Upper lobe of left lung (tissue), 6 donors: ENCODE measurements around the gene TMEM218. TPM values are rescaled to one million over a fixed set of nuclear protein-coding genes. Genes with fewer than 3 reads are reported as not detected.
"Not testable (repeated sequence)": the region's sequence is repeated elsewhere in the genome, so short reads cannot be mapped to it uniquely, and the experiment has no call there.

Experiments used
- ATAC-seq, 2 donors: fragments of 200-7000 bp; cut with Tn5 transposase; one replicate each; pipeline ENCODE4 v1.9.1; 2022; ENCODE audit warnings: mild to moderate bottlenecking in 2 of 2, moderate library complexity in 2 of 2; ENCODE audit not compliant: low FRiP score in 2 of 2
- DNase-seq, 2 donors: peaks; one replicate each; pipeline ENCODE4 v3.0.0-alpha.2; 2019 to 2020
- H3K27ac ChIP-seq, 4 donors: fragments of 200-600 bp; sonication (generic); one replicate each; pipeline ENCODE4 v1.5.1; 2016 to 2019
- H3K27me3 ChIP-seq, 4 donors: fragments of 200-600 bp; sonication (generic); one replicate each; pipeline ENCODE4 v1.5.1; 2017 to 2019
- H3K36me3 ChIP-seq, 4 donors: fragments of 200-600 bp; sonication (generic); one replicate each; pipeline ENCODE4 v1.5.1; 2016 to 2019
- H3K4me1 ChIP-seq, 4 donors: fragments of 200-600 bp; sonication (generic); one replicate each; pipeline ENCODE4 v1.5.1; 2018 to 2019
- H3K4me3 ChIP-seq, 4 donors: fragments of 200-600 bp; sonication (generic); one replicate each; pipeline ENCODE4 v1.5.1; 2017 to 2019; ENCODE audit warnings: mild to moderate bottlenecking in 2 of 4, moderate library complexity in 1 of 4
- H3K9me3 ChIP-seq, 4 donors: fragments of 200-600 bp; sonication (generic); one replicate each; pipeline ENCODE4 v1.5.1; 2018 to 2019
- EP300 ChIP-seq, 4 donors: sonication (generic); formaldehyde crosslinking; IDR thresholded peaks; one replicate each; pipeline ENCODE4 v1.5.1; 2017; ENCODE audit warnings: antibody characterized with exemption in 4 of 4, control low read depth in 2 of 4
- POLR2A ChIP-seq, 4 donors: fragments of 450-650 bp; IDR thresholded peaks; one replicate each; pipeline ENCODE4 v1.5.1; 2016 to 2017; ENCODE audit warnings: antibody characterized with exemption in 4 of 4, mild to moderate bottlenecking in 2 of 4
- POLR2AphosphoS5 ChIP-seq, 2 donors: sonication (generic); formaldehyde crosslinking; IDR thresholded peaks; one replicate each; pipeline ENCODE4 v1.5.1; 2017; ENCODE audit warnings: antibody characterized with exemption in 2 of 2
- WGBS, 2 donors: methylation state at CpG; one replicate each; pipeline ENCODE4 v1.1.5; 2017 to 2018; 5-methylcytosine and 5-hydroxymethylcytosine counted together
- total RNA-seq, 6 donors: library from RNA; depleted of rRNA in 4 of 6; stranded (reverse); fragments of >200 nt in 4 of 6; gene quantifications; one replicate each; pipeline versions ENCODE4 v1.1.0 to v1.2.1, GENCODE V29; 2016 to 2021
- TF ChIP-seq, protein P1 (sequence below), 6 experiments: fragments of 450-650 bp in 4 of 6; fragments of 200-600 bp in 2 of 6; sonication (generic) in 2 of 6; IDR thresholded peaks; one replicate each; pipeline ENCODE4 v1.5.1; 2016 to 2019; ENCODE audit warnings: antibody characterized with exemption in 6 of 6
- donor health status: DM: no; HTN: no; CAD: no; lungs with moderate emphysema.
- donor health status: DM: no; HTN: yes; CAD: no; lungs with severe emphysema.

The TMEM218 gene
- total RNA-seq, 6 donors from 2014 or later: 11.1 to 25.1 (median 17.3) TPM

DNA sequence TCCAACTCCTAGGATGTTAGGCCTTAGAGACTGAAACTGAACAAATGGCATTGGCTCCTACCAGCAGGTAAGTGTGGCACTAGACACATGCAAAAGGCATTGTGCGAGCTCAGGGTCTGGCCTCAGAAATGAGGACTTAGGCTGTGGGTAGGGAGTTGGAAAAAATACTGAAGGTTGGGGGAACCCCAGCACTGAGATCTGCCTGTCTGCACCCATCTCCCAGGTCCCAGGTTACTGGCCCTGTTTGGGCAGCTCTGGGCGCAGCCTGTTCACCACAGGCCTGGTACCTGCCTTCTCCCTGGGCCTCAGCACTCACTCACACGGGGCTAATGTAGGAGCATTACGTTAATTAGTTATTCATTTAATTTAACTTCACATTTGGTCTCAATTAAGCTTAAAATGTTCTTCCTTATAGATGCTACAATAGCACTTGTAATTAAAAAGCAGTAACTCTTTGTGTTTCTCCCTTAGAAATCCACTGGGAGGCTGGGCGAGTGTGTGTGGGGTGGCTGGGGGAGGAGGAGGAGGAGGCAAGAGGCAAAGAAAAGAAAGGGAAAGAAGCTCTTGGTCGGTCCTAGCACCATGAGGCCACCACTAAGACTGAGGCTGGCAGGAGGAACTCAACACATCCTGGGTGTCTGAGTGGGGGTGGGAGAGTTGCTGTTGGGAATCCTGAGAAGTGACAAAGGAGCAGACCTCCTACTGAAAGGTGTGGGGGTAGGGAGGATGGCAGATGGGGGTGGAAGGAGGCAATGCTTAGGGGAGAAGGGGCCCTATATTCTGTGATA is 19.4 kb downstream of the TMEM218 start:
- Histone ChIP-seq H3K36me3 (peaks cover 0 to 7% (median 3%) of the 10 kb centered on the region in 4 donors), H3K9me3 (no peaks in the 10 kb centered on the region), H3K4me3 (no peak overlapping the region), H3K27me3 (no peaks in the 10 kb centered on the region), H3K27ac (no peak overlapping the region), H3K4me1 (peaks cover 0 to 10% (median 2%) of the 10 kb centered on the region in 4 donors)
- WGBS, 2 donors: 89 to 96% methylated on average over 6 of the region's 6 CpGs
- peak in 1 of 2 donors; percentile 24 for ATAC-seq
- no peak for TF ChIP-seq POLR2A (IDR thresholded peaks at IDR 0.05)
- TF ChIP-seq POLR2AphosphoS5 (IDR thresholded peaks at IDR 0.05): no peak
- DNase-seq: no peak

DNA sequence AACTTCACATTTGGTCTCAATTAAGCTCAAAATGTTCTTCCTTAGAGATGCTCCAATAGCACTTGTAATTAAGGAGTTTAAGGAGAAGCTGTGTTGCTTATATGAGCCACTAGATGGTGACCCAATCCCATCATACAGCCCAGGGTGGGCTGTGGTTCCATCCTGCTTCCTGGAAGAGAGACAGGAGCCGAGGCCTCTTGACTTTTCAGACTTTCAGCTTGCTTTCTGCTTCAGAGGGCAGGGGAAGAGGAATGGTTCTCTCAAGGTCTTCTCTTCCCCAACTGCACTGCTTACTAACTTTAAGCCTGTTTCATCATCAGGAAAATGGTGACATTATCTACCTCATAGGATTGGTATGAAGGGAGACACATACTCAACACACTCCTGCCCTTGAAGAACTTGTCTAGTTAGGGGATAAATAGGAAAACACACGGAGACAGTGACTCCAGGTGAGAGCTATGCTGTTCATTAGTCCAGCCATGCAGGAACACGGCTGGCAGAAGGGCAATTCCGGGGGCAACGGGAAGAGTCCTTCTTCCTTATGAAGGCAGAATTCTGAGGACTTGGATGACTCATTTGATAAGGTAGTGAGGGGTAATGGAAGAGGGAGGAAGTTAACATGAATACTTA is 20.1 kb downstream of the TMEM218 start:
- WGBS, 2 donors: 53 to 74% methylated on average over 4 to 5 of the region's 5 CpGs
- Histone ChIP-seq H3K4me3 (no peak overlapping the region), H3K27ac (no peak overlapping the region), H3K27me3 (no peaks in the 10 kb centered on the region), H3K36me3 (peaks cover 0 to 7% (median 0%) of the 10 kb centered on the region in 4 donors), H3K4me1 (peaks cover 0 to 10% (median 2%) of the 10 kb centered on the region in 4 donors), H3K9me3 (no peaks in the 10 kb centered on the region)
- DNase-seq (no peak), ATAC-seq (peak; percentile 54 to 78)
- TF ChIP-seq, protein P1, sequence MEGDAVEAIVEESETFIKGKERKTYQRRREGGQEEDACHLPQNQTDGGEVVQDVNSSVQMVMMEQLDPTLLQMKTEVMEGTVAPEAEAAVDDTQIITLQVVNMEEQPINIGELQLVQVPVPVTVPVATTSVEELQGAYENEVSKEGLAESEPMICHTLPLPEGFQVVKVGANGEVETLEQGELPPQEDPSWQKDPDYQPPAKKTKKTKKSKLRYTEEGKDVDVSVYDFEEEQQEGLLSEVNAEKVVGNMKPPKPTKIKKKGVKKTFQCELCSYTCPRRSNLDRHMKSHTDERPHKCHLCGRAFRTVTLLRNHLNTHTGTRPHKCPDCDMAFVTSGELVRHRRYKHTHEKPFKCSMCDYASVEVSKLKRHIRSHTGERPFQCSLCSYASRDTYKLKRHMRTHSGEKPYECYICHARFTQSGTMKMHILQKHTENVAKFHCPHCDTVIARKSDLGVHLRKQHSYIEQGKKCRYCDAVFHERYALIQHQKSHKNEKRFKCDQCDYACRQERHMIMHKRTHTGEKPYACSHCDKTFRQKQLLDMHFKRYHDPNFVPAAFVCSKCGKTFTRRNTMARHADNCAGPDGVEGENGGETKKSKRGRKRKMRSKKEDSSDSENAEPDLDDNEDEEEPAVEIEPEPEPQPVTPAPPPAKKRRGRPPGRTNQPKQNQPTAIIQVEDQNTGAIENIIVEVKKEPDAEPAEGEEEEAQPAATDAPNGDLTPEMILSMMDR (IDR thresholded peaks at IDR 0.05): peak in 5 of 6 experiments; percentile 34 to 69 (median 56)
- TF ChIP-seq POLR2A (IDR thresholded peaks at IDR 0.05) (no peak), EP300 (IDR thresholded peaks at IDR 0.05) (no peak)

DNA sequence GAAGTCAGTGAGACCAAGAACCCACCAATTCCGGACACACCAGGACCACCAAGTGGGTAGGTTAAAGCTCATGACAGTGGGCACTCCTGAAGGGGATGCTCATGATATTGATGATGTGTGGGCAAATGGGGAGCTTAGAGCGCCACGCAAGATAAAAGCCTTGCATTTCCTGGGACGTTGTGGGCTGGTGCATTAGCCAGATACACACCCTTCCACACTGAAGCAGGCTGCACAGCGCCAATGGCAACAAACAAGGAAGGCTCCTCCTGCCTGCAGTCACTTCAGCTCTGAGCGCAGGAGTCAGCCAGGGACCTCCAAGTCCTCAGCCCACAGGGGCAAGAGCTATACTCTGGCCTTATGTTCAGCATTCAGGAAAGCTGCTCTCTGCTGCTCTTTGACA is 20.6 kb downstream of the TMEM218 start:
- H3K4me1 ChIP-seq: peaks cover 0 to 10% (median 2%) of the 10 kb centered on the region in 4 donors
- no peak overlapping the region for H3K4me3 ChIP-seq
- H3K27me3 ChIP-seq: no peaks in the 10 kb centered on the region
- TF ChIP-seq EP300 (IDR thresholded peaks at IDR 0.05): no peak
- TF ChIP-seq POLR2AphosphoS5 (IDR thresholded peaks at IDR 0.05): no peak
- TF ChIP-seq POLR2A (IDR thresholded peaks at IDR 0.05): no peak
- TF ChIP-seq, protein P1 (IDR thresholded peaks at IDR 0.05): no peak
- 78 to 93% methylated on average over 5 to 6 of the region's 6 CpGs for WGBS, 2 donors
- H3K27ac ChIP-seq: no peak overlapping the region
- no peaks in the 10 kb centered on the region for H3K9me3 ChIP-seq
- peaks cover 0 to 1% (median 0%) of the 10 kb centered on the region in 4 donors for H3K36me3 ChIP-seq
- ATAC-seq (peak in 1 of 2 donors; percentile 17), DNase-seq (no peak)

DNA sequence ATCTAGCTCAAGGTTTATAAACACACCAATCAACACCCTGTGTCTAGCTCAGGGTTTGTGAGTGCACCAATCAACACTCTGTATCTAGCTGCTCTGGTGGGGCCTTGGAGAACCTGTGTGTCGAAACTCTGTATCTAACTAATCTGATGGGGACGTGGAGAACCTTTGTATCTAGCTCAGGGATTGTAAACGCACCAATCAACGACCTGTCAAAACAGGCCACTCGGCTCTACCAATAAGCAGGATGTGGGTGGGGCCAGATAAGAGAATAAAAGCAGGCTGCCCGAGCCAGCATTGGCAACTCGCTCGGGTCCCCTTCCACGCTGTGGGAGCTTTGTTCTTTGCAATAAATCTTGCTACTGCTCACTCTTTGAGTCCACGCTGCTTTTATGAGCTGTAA is 21.3 kb downstream of the TMEM218 start:
- not testable (repeated sequence) for ATAC-seq, H3K4me3 ChIP-seq, H3K9me3 ChIP-seq, H3K4me1 ChIP-seq, H3K36me3 ChIP-seq, H3K27me3 ChIP-seq, DNase-seq, H3K27ac ChIP-seq
- 68 to 79% methylated on average over 8 to 10 of the region's 10 CpGs for WGBS, 2 donors

DNA sequence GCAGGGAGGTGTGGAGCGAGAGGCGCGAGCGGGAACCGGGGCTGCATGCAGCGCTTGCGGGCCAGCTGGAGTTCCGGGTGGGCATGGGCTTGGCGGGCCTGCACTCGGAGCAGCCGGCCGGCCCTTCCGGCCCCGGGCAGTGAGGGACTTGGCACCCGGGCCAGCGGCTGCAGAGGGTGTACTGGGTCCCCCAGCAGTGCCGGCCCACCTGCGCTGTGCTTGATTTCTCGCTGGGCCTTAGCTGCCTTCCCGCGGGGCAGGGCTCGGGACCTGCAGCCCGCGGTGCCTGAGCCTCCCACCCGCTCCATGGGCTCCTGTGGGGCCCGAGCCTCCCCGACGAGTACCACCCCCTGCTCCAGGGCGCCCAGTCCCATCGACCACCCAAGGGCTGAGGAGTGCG is 21.9 kb downstream of the TMEM218 start:
- not testable (repeated sequence) for H3K4me1 ChIP-seq, H3K9me3 ChIP-seq, H3K27ac ChIP-seq, ATAC-seq, H3K4me3 ChIP-seq, H3K36me3 ChIP-seq, H3K27me3 ChIP-seq
- WGBS, 2 donors: 96 to 100% methylated on average over 7 to 30 of the region's 31 CpGs
- DNase-seq: peak in 1 of 2 donors; percentile 81

DNA sequence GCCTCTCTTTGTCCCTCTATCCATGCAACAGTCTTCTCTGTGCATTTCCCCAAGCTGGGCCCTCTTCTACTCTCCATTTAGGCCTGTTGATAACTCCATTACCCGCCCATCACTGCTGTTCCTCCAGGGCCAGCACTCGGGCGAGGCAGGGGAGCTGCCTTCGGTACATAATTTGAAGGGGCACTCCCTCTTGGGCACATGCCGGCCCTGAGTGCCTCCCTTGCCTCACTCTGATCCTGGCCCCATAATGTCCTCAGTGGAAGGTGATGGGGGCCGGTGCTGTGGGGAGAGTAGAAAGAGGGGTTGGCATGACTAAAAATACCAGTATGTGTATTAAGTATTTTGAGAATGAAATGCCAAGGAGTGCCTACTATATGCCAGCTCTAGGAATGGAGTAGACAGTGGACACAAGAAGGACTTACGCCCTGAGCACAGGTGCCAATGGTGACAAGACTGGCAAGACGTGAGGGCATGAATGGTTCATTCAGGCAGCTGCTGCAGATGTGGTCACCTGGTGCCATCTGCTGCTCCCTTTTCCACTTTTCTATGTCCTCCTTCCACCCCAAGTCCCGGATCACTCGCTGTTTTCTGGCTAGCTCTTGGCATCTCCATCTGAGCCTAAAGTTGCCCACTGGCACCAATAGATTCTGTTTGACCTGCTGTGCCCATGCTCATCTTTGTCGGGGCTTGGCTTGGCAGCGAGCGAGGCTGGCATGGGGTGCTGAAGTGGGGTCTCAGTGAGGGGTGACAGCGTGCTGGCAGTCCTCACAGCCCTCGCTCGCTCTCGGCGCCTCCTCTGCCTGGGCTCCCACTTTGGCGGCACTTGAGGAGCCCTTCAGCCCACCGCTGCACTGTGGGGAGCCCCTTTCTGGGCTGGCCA is 22.6 kb downstream of the TMEM218 start:
- no peaks in the 10 kb centered on the region for H3K27me3 ChIP-seq
- H3K4me1 ChIP-seq: peaks cover 0 to 10% (median 2%) of the 10 kb centered on the region in 4 donors
- DNase-seq (no peak), ATAC-seq (no peak)
- no peaks in the 10 kb centered on the region for H3K36me3 ChIP-seq
- no peaks in the 10 kb centered on the region for H3K9me3 ChIP-seq
- TF ChIP-seq, protein P1 (IDR thresholded peaks at IDR 0.05): no peak
- TF ChIP-seq POLR2A (IDR thresholded peaks at IDR 0.05) (no peak), EP300 (IDR thresholded peaks at IDR 0.05) (no peak), POLR2AphosphoS5 (IDR thresholded peaks at IDR 0.05) (no peak)
- WGBS, 2 donors: 76 to 85% methylated on average over 15 to 19 of the region's 20 CpGs
- H3K27ac ChIP-seq: no peak overlapping the region
- no peak overlapping the region for H3K4me3 ChIP-seq
